ENCODE results near the gene SDCBP2.

GRCh38 chr20:1378735-1379125 lies 49.8 kb upstream of the SDCBP2 start:
- no peak for TF ChIP-seq GATA2 (IDR thresholded peaks at IDR 0.05; ENCODE audit: low read depth, low read length)
- no peak for TF ChIP-seq GATA3 (IDR thresholded peaks at IDR 0.05; ENCODE audit: low read depth, low read length)
